IMR-90 (cell line): ENCODE measurements around the gene ZNF785.
"Not testable (repeated sequence)": the region's sequence is repeated elsewhere in the genome, so short reads cannot be mapped to it uniquely, and the experiment has no call there.

Experiments
- BHLHE40 ChIP-seq: fragments of 150-350 bp; IDR thresholded peaks from 2 replicates; pipeline ENCODE4 v1.6.1; 2016; ENCODE audit warnings: mild to moderate bottlenecking, low read depth, low read length
- CTCF ChIP-seq: conservative IDR thresholded peaks from 2 replicates; pipeline ENCODE4 v1.5.1; 2012; ENCODE audit warnings: mild to moderate bottlenecking, low read depth, low read length, improper control_type of control experiment
- FOS ChIP-seq: fragments of 150-350 bp; IDR thresholded peaks from 2 replicates; pipeline ENCODE4 v1.6.1; 2016; ENCODE audit warnings: low read depth, low read length
- MAFK ChIP-seq: IDR thresholded peaks from 2 replicates; pipeline ENCODE4 v1.6.1; 2012; ENCODE audit warnings: low read depth, low read length, improper control_type of control experiment
- MXI1 ChIP-seq: IDR thresholded peaks from 2 replicates; pipeline ENCODE4 v1.6.1; 2012; ENCODE audit warnings: low read depth, mild to moderate bottlenecking, low read length, moderate library complexity, borderline replicate concordance
- NFE2L2 ChIP-seq: fragments of 150-350 bp; IDR thresholded peaks from 2 replicates; pipeline ENCODE4 v1.6.1; 2016; ENCODE audit warnings: low read depth, mild to moderate bottlenecking, low read length
- POLR2A ChIP-seq: IDR thresholded peaks from 2 replicates; pipeline ENCODE4 v1.6.1; 2012; ENCODE audit warnings: mild to moderate bottlenecking, low read depth, low read length
- RAD21 ChIP-seq: IDR thresholded peaks from 2 replicates; pipeline ENCODE4 v1.6.1; 2012; ENCODE audit warnings: low read length, improper control_type of control experiment
- RCOR1 ChIP-seq: IDR thresholded peaks from 2 replicates; pipeline ENCODE4 v1.6.1; 2012; ENCODE audit warnings: mild to moderate bottlenecking, low read length, improper control_type of control experiment; ENCODE audit not compliant: insufficient replicate concordance
- SMC3 ChIP-seq: fragments of 150-350 bp; IDR thresholded peaks from 2 replicates; pipeline ENCODE4 v1.6.1; 2016; ENCODE audit warnings: low read depth, mild to moderate bottlenecking, antibody characterized with exemption, low read length, moderate library complexity
- USF2 ChIP-seq: fragments of 150-350 bp; IDR thresholded peaks from 2 replicates; pipeline ENCODE4 v1.6.1; 2017; ENCODE audit warnings: mild to moderate bottlenecking, antibody characterized with exemption, low read length, low read depth

- not testable (repeated sequence) for TF ChIP-seq FOS, CTCF, SMC3, MAFK, POLR2A, USF2, NFE2L2, MXI1, RAD21, BHLHE40, RCOR1
Observed at GRCh38 chr16:30539986-30540526, 45.4 kb downstream of the ZNF785 start.
